ENCODE data around the gene TMCO5A. TPM values are rescaled to one million over a fixed set of nuclear protein-coding genes. Genes with fewer than 3 reads are reported as not detected.
A peak's percentile ranks its signal among the peaks of the same experiment; 100 is the strongest.

TMCO5A gene
- total and polyA plus RNA-seq, 12 donors: not detected

GRCh38 chr15:37929238-37929637 lies 5.2 kb upstream of the TMCO5A start:
- H3K27me3 ChIP-seq: no peaks in the 10 kb centered on the region
- no peak overlapping the region for H3K4me3 ChIP-seq
- DNase-seq: no peak
- H3K27ac ChIP-seq: no peak overlapping the region
- no peaks in the 10 kb centered on the region for H3K4me1 ChIP-seq (replicated peaks in 1 of 2)
- no peaks in the 10 kb centered on the region for H3K36me3 ChIP-seq (replicated peaks in 1 of 2)
- H3K9me3 ChIP-seq (replicated peaks in 1 of 3): no peaks in the 10 kb centered on the region
- intact Hi-C loops (cut with DNase I): no loop called here
- TF ChIP-seq POLR2A (IDR thresholded peaks at IDR 0.05) (no peak), CTCF (IDR thresholded peaks at IDR 0.05) (no peak)
- WGBS, 4 donors: 0 to 39% (median 31%) methylated on average over 1 of the region's 1 CpG

GRCh38 chr15:37931321-37931720 lies 3.1 kb upstream of the TMCO5A start:
- intact Hi-C loops (cut with DNase I): no loop called here
- DNase-seq: no peak
- no peaks in the 10 kb centered on the region for H3K27me3 ChIP-seq
- H3K9me3 ChIP-seq (replicated peaks in 1 of 3): no peaks in the 10 kb centered on the region
- no peak overlapping the region for H3K4me3 ChIP-seq
- H3K4me1 ChIP-seq (replicated peaks in 1 of 2): no peaks in the 10 kb centered on the region
- no peak for TF ChIP-seq POLR2A (IDR thresholded peaks at IDR 0.05)
- no peak for TF ChIP-seq CTCF (IDR thresholded peaks at IDR 0.05)
- no peak overlapping the region for H3K27ac ChIP-seq
- H3K36me3 ChIP-seq (replicated peaks in 1 of 2): no peaks in the 10 kb centered on the region

GRCh38 chr15:37931868-37932267 lies 2.6 kb upstream of the TMCO5A start:
- intact Hi-C loops (cut with DNase I): no loop called here

GRCh38 chr15:37932549-37932948 lies 1.9 kb upstream of the TMCO5A start:
- DNase-seq: no peak
- 48 to 55% (median 52%) methylated on average over 3 of the region's 3 CpGs for WGBS, 4 donors
- Histone ChIP-seq H3K4me3 (no peak overlapping the region), H3K4me1 (replicated peaks in 1 of 2) (no peaks in the 10 kb centered on the region), H3K27ac (peak overlapping the region in 1 of 5 donors; percentile 28), H3K27me3 (no peaks in the 10 kb centered on the region), H3K36me3 (replicated peaks in 1 of 2) (no peaks in the 10 kb centered on the region), H3K9me3 (replicated peaks in 1 of 3) (no peaks in the 10 kb centered on the region)
- TF ChIP-seq CTCF (IDR thresholded peaks at IDR 0.05): no peak
- TF ChIP-seq POLR2A (IDR thresholded peaks at IDR 0.05): no peak
- intact Hi-C loops (cut with DNase I): no loop called here

More at GRCh38 chr15:37931868-37932267, 2.6 kb upstream of the TMCO5A start:
- H3K27ac ChIP-seq: no peak overlapping the region
- DNase-seq: no peak
- no peaks in the 10 kb centered on the region for H3K9me3 ChIP-seq (replicated peaks in 1 of 3)
- H3K27me3 ChIP-seq: no peaks in the 10 kb centered on the region
- H3K36me3 ChIP-seq (replicated peaks in 1 of 2): no peaks in the 10 kb centered on the region
- TF ChIP-seq POLR2A (IDR thresholded peaks at IDR 0.05) (no peak), CTCF (IDR thresholded peaks at IDR 0.05) (no peak)
- H3K4me3 ChIP-seq: no peak overlapping the region
- no peaks in the 10 kb centered on the region for H3K4me1 ChIP-seq (replicated peaks in 1 of 2)
- 53 to 59% (median 54%) methylated on average over 1 of the region's 1 CpG for WGBS, 4 donors

Measured in adrenal gland (tissue), 12 donors.